IMR-90 (cell line): ENCODE results near the gene CT47C1. TPM values are rescaled to one million over a fixed set of nuclear protein-coding genes. Genes with fewer than 3 reads are reported as not detected.

ENCODE experiments used
- ATAC-seq: fragments of 200-7000 bp; cut with Tn5 transposase; 2 replicates; pipeline ENCODE4 v1.9.1; 2020; ENCODE audit warnings: low read depth, mild to moderate bottlenecking, moderate library complexity
- BruUV-seq: library from RNA; stranded (reverse); fragments of 400-500 nt; replicated peaks from 2 replicates; lab custom pipeline; 2021; lab: Mats Ljungman, UMichigan
- CTCF ChIA-PET: fragments of 300-600 bp; formaldehyde crosslinking; extraction: SDS; loops from one replicate; lab custom pipeline; 2021; ENCODE audit warnings: antibody characterized with exemption; lab: Yijun Ruan, JAX
- POLR2A ChIA-PET: fragments of 300-600 bp; sonication (Branson Sonifier 250); formaldehyde crosslinking; loops from one replicate; lab custom pipeline; 2022; ENCODE audit warnings: antibody characterized with exemption; ENCODE audit not compliant: unreplicated experiment; lab: Charles Lee
- DNase-seq: peaks from one replicate; pipeline ENCODE4 v3.0.0; 2013
- H2AFZ ChIP-seq: replicated peaks from 2 replicates; pipeline ENCODE3; 2013; ENCODE audit warnings: low read length, mild to moderate bottlenecking; ENCODE audit not compliant: poor library complexity
- H2AK5ac ChIP-seq: 2 replicates; pipeline ENCODE4 v1.6.1; 2013; ENCODE audit warnings: low read depth, low read length, inconsistent platforms
- H2AK9ac ChIP-seq: replicated peaks from 2 replicates; pipeline ENCODE3; 2013; ENCODE audit warnings: mild to moderate bottlenecking, low read depth, low read length, moderate library complexity; ENCODE audit not compliant: poor library complexity
- H2BK120ac ChIP-seq: 2 replicates; pipeline ENCODE4 v1.6.1; 2013; ENCODE audit warnings: low read depth, low read length, inconsistent platforms
- H2BK15ac ChIP-seq: 3 replicates; pipeline ENCODE4 v1.6.1; 2013; ENCODE audit warnings: low read depth, low read length, inconsistent platforms
- H2BK20ac ChIP-seq: 2 replicates; pipeline ENCODE4 v1.6.1; 2013; ENCODE audit warnings: low read depth, mild to moderate bottlenecking, inconsistent platforms, low read length, moderate library complexity
- H2BK5ac ChIP-seq: 2 replicates; pipeline ENCODE4 v1.6.1; 2013; ENCODE audit warnings: mild to moderate bottlenecking, low read depth, low read length, inconsistent platforms; ENCODE audit not compliant: poor library complexity, severe bottlenecking
- H3K14ac ChIP-seq: replicated peaks from 2 replicates; pipeline ENCODE4 v1.6.1; 2013; ENCODE audit warnings: low read depth, low read length, inconsistent platforms
- H3K18ac ChIP-seq: 2 replicates; pipeline ENCODE4 v1.6.1; 2013; ENCODE audit warnings: low read depth, low read length, control low read depth
- H3K23ac ChIP-seq: 2 replicates; pipeline ENCODE4 v1.6.1; 2013; ENCODE audit warnings: low read depth, low read length, inconsistent platforms
- H3K27ac ChIP-seq: 2 replicates; pipeline ENCODE4 v1.5.1; 2013; ENCODE audit warnings: mild to moderate bottlenecking, control low read depth, low read length; ENCODE audit not compliant: insufficient read depth
- H3K27me3 ChIP-seq: 2 replicates; pipeline ENCODE4 v1.6.1; 2013; ENCODE audit warnings: low read length; ENCODE audit not compliant: control insufficient read depth, insufficient read depth
- H3K36me3 ChIP-seq: 2 replicates; pipeline ENCODE4 v1.6.1; 2013; ENCODE audit warnings: low read length, mixed read lengths; ENCODE audit not compliant: control insufficient read depth, insufficient read depth
- H3K4ac ChIP-seq: 2 replicates; pipeline ENCODE4 v1.6.1; 2013; ENCODE audit warnings: low read depth, low read length, inconsistent platforms
- H3K4me1 ChIP-seq: 2 replicates; pipeline ENCODE4 v1.6.1; 2013; ENCODE audit warnings: low read length, mixed read lengths; ENCODE audit not compliant: control insufficient read depth, insufficient read depth
- H3K4me2 ChIP-seq: 2 replicates; pipeline ENCODE4 v1.6.1; 2013; ENCODE audit warnings: low read depth, mild to moderate bottlenecking, control low read depth, low read length, moderate library complexity
- H3K4me3 ChIP-seq: 2 replicates; pipeline ENCODE4 v1.5.1; 2013; ENCODE audit warnings: low read depth, mild to moderate bottlenecking, control low read depth, low read length, moderate library complexity; ENCODE audit not compliant: insufficient read depth
- H3K56ac ChIP-seq: 2 replicates; pipeline ENCODE4 v1.6.1; 2013; ENCODE audit warnings: low read length, inconsistent platforms; ENCODE audit not compliant: insufficient read depth; ENCODE audit errors: extremely low read depth
- H3K79me1 ChIP-seq, 2 experiments: 2 replicates each; pipeline ENCODE4 v1.6.1; 2013; ENCODE audit warnings: low read length in 2 of 2, inconsistent platforms in 1 of 2, low read depth in 1 of 2
- H3K9ac ChIP-seq: 2 replicates; pipeline ENCODE4 v1.6.1; 2013; ENCODE audit warnings: low read depth, low read length, control low read depth
- H3K9me1 ChIP-seq: 2 replicates; pipeline ENCODE4 v1.6.1; 2013; ENCODE audit warnings: low read length, inconsistent platforms; ENCODE audit not compliant: insufficient read depth
- H3K9me3 ChIP-seq: 2 replicates; pipeline ENCODE4 v1.6.1; 2013; ENCODE audit warnings: low read length; ENCODE audit not compliant: control insufficient read depth, insufficient read depth
- H4K20me1 ChIP-seq: 2 replicates; pipeline ENCODE4 v1.6.1; 2013; ENCODE audit warnings: low read length, inconsistent platforms; ENCODE audit not compliant: insufficient read depth
- H4K5ac ChIP-seq: 2 replicates; pipeline ENCODE4 v1.6.1; 2013; ENCODE audit warnings: mild to moderate bottlenecking, low read depth, low read length, control low read depth
- H4K8ac ChIP-seq, 2 experiments: 2 replicates each; pipeline ENCODE4 v1.6.1; 2013; ENCODE audit warnings: low read depth in 2 of 2, low read length in 2 of 2, control low read depth in 1 of 2, inconsistent platforms in 1 of 2
- H4K91ac ChIP-seq: 2 replicates; pipeline ENCODE4 v1.6.1; 2013; ENCODE audit warnings: low read depth, low read length, inconsistent platforms; ENCODE audit not compliant: insufficient read depth
- BHLHE40 ChIP-seq: fragments of 150-350 bp; IDR thresholded peaks from 2 replicates; pipeline ENCODE4 v1.6.1; 2016; ENCODE audit warnings: mild to moderate bottlenecking, low read depth, low read length
- CEBPB ChIP-seq: IDR thresholded peaks from 2 replicates; pipeline ENCODE4 v1.6.1; 2012; ENCODE audit warnings: low read depth, low read length, improper control_type of control experiment
- CHD1 ChIP-seq: IDR thresholded peaks from 2 replicates; pipeline ENCODE4 v1.6.1; 2012; ENCODE audit warnings: low read depth, low read length, improper control_type of control experiment
- FOS ChIP-seq: fragments of 150-350 bp; IDR thresholded peaks from 2 replicates; pipeline ENCODE4 v1.6.1; 2016; ENCODE audit warnings: low read depth, low read length
- MAFK ChIP-seq: IDR thresholded peaks from 2 replicates; pipeline ENCODE4 v1.6.1; 2012; ENCODE audit warnings: low read depth, low read length, improper control_type of control experiment
- MAZ ChIP-seq: IDR thresholded peaks from 2 replicates; pipeline ENCODE4 v1.6.1; 2012; ENCODE audit warnings: low read depth, mild to moderate bottlenecking, low read length, improper control_type of control experiment, moderate library complexity, borderline replicate concordance
- MXI1 ChIP-seq: IDR thresholded peaks from 2 replicates; pipeline ENCODE4 v1.6.1; 2012; ENCODE audit warnings: low read depth, mild to moderate bottlenecking, low read length, moderate library complexity, borderline replicate concordance
- NFE2L2 ChIP-seq: fragments of 150-350 bp; IDR thresholded peaks from 2 replicates; pipeline ENCODE4 v1.6.1; 2016; ENCODE audit warnings: low read depth, mild to moderate bottlenecking, low read length
- POLR2A ChIP-seq: IDR thresholded peaks from 2 replicates; pipeline ENCODE4 v1.6.1; 2012; ENCODE audit warnings: mild to moderate bottlenecking, low read depth, low read length
- RAD21 ChIP-seq: IDR thresholded peaks from 2 replicates; pipeline ENCODE4 v1.6.1; 2012; ENCODE audit warnings: low read length, improper control_type of control experiment
- RCOR1 ChIP-seq: IDR thresholded peaks from 2 replicates; pipeline ENCODE4 v1.6.1; 2012; ENCODE audit warnings: mild to moderate bottlenecking, low read length, improper control_type of control experiment; ENCODE audit not compliant: insufficient replicate concordance
- RFX5 ChIP-seq: IDR thresholded peaks from 2 replicates; pipeline ENCODE4 v1.8.0; 2012; ENCODE audit warnings: low read depth, mild to moderate bottlenecking, low read length, moderate library complexity
- SMC3 ChIP-seq: fragments of 150-350 bp; IDR thresholded peaks from 2 replicates; pipeline ENCODE4 v1.6.1; 2016; ENCODE audit warnings: low read depth, mild to moderate bottlenecking, antibody characterized with exemption, low read length, moderate library complexity
- WGBS, 2 experiments: methylation state at CpG; one replicate each; pipeline versions ENCODE4 v1.1.5 to v1.1.7; 2013; ENCODE audit warnings: missing lambda C conversion rate in 2 of 2; ENCODE audit not compliant: insufficient read length in 1 of 2; ENCODE audit errors: extremely low coverage in 2 of 2; 5-methylcytosine and 5-hydroxymethylcytosine counted together
- dilution Hi-C: fragments of 300-500 bp; cut with HindIII; formaldehyde crosslinking; loops from one replicate; pipeline ENCODE4 v1.14.3; 2018; ENCODE audit warnings: low sequenced_read_pairs; ENCODE audit not compliant: unreplicated experiment
- in situ Hi-C: fragments of 300-500 bp; cut with MboI; formaldehyde crosslinking; loops from 3 replicates; pipeline ENCODE4 v1.14.3; 2019; ENCODE audit warnings: low sequenced_read_pairs, inconsistent platforms, mixed read lengths
- intact Hi-C: fragments of 100-400 bp; cut with micrococcal nuclease; formaldehyde crosslinking; loops from 2 replicates; pipeline ENCODE4 v1.10.0; 2022
- polyA plus RNA-seq, 3 experiments: library from polyadenylated mRNA; depleted of rRNA; stranded (reverse); fragments of >200 nt; gene quantifications; 2 replicates each; pipeline ENCODE4 v1.2.3, GENCODE V29; 2012; ENCODE audit warnings: low replicate concordance in 1 of 3
- total RNA-seq: library from RNA; depleted of rRNA; stranded (reverse); fragments of >200 nt; gene quantifications from 2 replicates; pipeline ENCODE4 v1.2.3, GENCODE V29; 2012
- TF ChIP-seq, protein P1 (sequence below): fragments of 150-350 bp; IDR thresholded peaks from 2 replicates; pipeline ENCODE4 v1.6.1; 2017; ENCODE audit warnings: mild to moderate bottlenecking, antibody characterized with exemption, low read length, low read depth
- TF ChIP-seq, protein P2 (sequence below): fragments of 150-350 bp; IDR thresholded peaks from 2 replicates; pipeline ENCODE4 v1.6.1; 2016; ENCODE audit warnings: low read depth, mild to moderate bottlenecking, low read length, moderate library complexity, borderline replicate concordance
- TF ChIP-seq, protein P3 (sequence below): conservative IDR thresholded peaks from 2 replicates; pipeline ENCODE4 v1.5.1; 2012; ENCODE audit warnings: mild to moderate bottlenecking, low read depth, low read length, improper control_type of control experiment

CT47C1 gene
- total and polyA plus RNA-seq, 2 of the 4 experiments (the other 2 are of a cell fraction): not detected

DNA sequence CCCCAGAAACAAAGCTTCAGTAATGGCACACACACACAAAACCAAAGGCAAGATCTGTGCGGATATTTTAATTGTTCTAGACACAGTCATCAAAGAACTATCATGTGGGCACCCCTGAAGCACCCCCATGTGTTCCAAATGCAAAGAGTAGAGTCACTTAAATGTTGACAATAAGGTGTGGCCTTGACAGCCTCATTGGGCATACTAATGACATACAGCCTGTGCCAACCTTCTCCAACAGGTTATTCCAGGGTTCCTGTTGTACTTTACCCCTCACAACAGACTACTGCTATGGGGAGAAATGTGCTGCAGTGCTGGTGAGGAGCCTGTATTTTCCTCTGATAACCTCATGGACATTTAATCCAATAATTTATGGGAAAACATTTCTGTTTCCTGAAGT lies 29.8 kb upstream of the CT47C1 start:
- Histone ChIP-seq H3K9ac (no peak overlapping the region), H3K9me3 (no peaks in the 10 kb centered on the region), H3K27me3 (no peaks in the 10 kb centered on the region), H2BK5ac (no peak overlapping the region), H3K4me1 (peaks cover 3% of the 10 kb centered on the region; the same call in 1 of the 2 replicates), H3K4me3 (no peak overlapping the region), H3K4me2 (no peak overlapping the region), H2AFZ (no peak overlapping the region), H3K23ac (no peak overlapping the region), H4K5ac (no peak overlapping the region), H2BK15ac (no peak overlapping the region), H3K56ac (no peak overlapping the region), H3K36me3 (no peaks in the 10 kb centered on the region), H3K27ac (no peak overlapping the region), H2AK9ac (no peak overlapping the region), H3K14ac (no peak overlapping the region), H2BK120ac (no peak overlapping the region), H3K18ac (no peak overlapping the region), H3K4ac (no peak overlapping the region), H4K91ac (no peak overlapping the region), H2AK5ac (no peak overlapping the region), H4K8ac (no peak overlapping the region), H3K79me1 (no peaks in the 10 kb centered on the region), H4K20me1 (no peaks in the 10 kb centered on the region), H3K9me1 (peaks cover 3% of the 10 kb centered on the region; the same call in 1 of the 2 replicates), H2BK20ac (no peak overlapping the region)
- no peak for TF ChIP-seq RCOR1
- TF ChIP-seq BHLHE40: no peak
- no peak for TF ChIP-seq RAD21
- no peak for TF ChIP-seq RFX5
- no peak for TF ChIP-seq CEBPB
- TF ChIP-seq MXI1: no peak
- TF ChIP-seq, protein P1, sequence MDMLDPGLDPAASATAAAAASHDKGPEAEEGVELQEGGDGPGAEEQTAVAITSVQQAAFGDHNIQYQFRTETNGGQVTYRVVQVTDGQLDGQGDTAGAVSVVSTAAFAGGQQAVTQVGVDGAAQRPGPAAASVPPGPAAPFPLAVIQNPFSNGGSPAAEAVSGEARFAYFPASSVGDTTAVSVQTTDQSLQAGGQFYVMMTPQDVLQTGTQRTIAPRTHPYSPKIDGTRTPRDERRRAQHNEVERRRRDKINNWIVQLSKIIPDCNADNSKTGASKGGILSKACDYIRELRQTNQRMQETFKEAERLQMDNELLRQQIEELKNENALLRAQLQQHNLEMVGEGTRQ: no peak
- TF ChIP-seq MAZ: no peak
- TF ChIP-seq, protein P2, sequence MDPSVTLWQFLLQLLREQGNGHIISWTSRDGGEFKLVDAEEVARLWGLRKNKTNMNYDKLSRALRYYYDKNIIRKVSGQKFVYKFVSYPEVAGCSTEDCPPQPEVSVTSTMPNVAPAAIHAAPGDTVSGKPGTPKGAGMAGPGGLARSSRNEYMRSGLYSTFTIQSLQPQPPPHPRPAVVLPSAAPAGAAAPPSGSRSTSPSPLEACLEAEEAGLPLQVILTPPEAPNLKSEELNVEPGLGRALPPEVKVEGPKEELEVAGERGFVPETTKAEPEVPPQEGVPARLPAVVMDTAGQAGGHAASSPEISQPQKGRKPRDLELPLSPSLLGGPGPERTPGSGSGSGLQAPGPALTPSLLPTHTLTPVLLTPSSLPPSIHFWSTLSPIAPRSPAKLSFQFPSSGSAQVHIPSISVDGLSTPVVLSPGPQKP: no peak
- TF ChIP-seq POLR2A: no peak
- TF ChIP-seq MAFK: no peak
- TF ChIP-seq FOS: no peak
- no peak for TF ChIP-seq CHD1
- no peak for TF ChIP-seq NFE2L2
- TF ChIP-seq, protein P3, sequence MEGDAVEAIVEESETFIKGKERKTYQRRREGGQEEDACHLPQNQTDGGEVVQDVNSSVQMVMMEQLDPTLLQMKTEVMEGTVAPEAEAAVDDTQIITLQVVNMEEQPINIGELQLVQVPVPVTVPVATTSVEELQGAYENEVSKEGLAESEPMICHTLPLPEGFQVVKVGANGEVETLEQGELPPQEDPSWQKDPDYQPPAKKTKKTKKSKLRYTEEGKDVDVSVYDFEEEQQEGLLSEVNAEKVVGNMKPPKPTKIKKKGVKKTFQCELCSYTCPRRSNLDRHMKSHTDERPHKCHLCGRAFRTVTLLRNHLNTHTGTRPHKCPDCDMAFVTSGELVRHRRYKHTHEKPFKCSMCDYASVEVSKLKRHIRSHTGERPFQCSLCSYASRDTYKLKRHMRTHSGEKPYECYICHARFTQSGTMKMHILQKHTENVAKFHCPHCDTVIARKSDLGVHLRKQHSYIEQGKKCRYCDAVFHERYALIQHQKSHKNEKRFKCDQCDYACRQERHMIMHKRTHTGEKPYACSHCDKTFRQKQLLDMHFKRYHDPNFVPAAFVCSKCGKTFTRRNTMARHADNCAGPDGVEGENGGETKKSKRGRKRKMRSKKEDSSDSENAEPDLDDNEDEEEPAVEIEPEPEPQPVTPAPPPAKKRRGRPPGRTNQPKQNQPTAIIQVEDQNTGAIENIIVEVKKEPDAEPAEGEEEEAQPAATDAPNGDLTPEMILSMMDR: no peak
- no peak for TF ChIP-seq SMC3
- in situ Hi-C loops (no loop called here), dilution Hi-C loops (no loop called here), intact Hi-C loops (no loop called here)
- ChIA-PET CTCF (no interaction called here), POLR2A (no interaction called here)
- no CpG with 5 or more reads among the region's 1 CpG for WGBS, 2 experiments
- no TSS peak for BruUV-seq
- DNase-seq (no peak), ATAC-seq (no peak)
